ENCODE data around the gene UBR4.

- TF ChIP-seq CTCF (IDR thresholded peaks at IDR 0.05) (no peak), POLR2A (IDR thresholded peaks at IDR 0.05) (no peak)
These were observed 139.0 kb downstream of the UBR4 start for GRCh38 chr1:19070891-19071621.
